Stomach smooth muscle (tissue), 2 donors: ENCODE measurements around the gene ISX.

Experiments
- H3K27ac ChIP-seq: one replicate; pipeline ENCODE4 v1.7.0; 2013; ENCODE audit warnings: mild to moderate bottlenecking, low read length, inconsistent platforms
- H3K27me3 ChIP-seq, 2 donors: one replicate each; pipeline ENCODE4 v1.7.0; 2013; ENCODE audit warnings: low read length in 2 of 2; ENCODE audit not compliant: insufficient read depth in 2 of 2, control insufficient read depth in 1 of 2
- H3K36me3 ChIP-seq, 2 donors: one replicate each; pipeline ENCODE4 v1.7.0; 2013; ENCODE audit warnings: low read length in 2 of 2; ENCODE audit not compliant: control insufficient read depth in 2 of 2, insufficient read depth in 2 of 2
- H3K4me1 ChIP-seq: one replicate; pipeline ENCODE4 v1.7.0; 2013; ENCODE audit warnings: low read length; ENCODE audit not compliant: control insufficient read depth, insufficient read depth
- H3K4me3 ChIP-seq, 2 donors: one replicate each; pipeline ENCODE4 v1.7.0; 2013; ENCODE audit warnings: low read length in 2 of 2
- H3K9ac ChIP-seq, 2 donors: one replicate each; pipeline ENCODE4 v1.7.0; 2013; ENCODE audit warnings: low read length in 2 of 2, mild to moderate bottlenecking in 1 of 2
- H3K9me3 ChIP-seq, 2 donors: one replicate each; pipeline ENCODE4 v1.7.0; 2013; ENCODE audit warnings: low read length in 2 of 2; ENCODE audit not compliant: control insufficient read depth in 2 of 2
- donor health status: healthy.
- donor health status: Pancreatic carcinoma.

ISX gene

GRCh38 chr22:35128637-35129036 is 62.7 kb downstream of the ISX start:
- H3K27ac ChIP-seq: no peak overlapping the region
- H3K9me3 ChIP-seq: peaks cover 0 to 3% of the 10 kb centered on the region in 2 donors
- no peak overlapping the region for H3K9ac ChIP-seq
- no peaks in the 10 kb centered on the region for H3K4me1 ChIP-seq
- no peaks in the 10 kb centered on the region for H3K36me3 ChIP-seq
- H3K4me3 ChIP-seq: no peak overlapping the region
- H3K27me3 ChIP-seq: peaks cover 0 to 14% of the 10 kb centered on the region in 2 donors

GRCh38 chr22:35131525-35132000 is 65.6 kb downstream of the ISX start:
- no peak overlapping the region for H3K4me3 ChIP-seq
- H3K27me3 ChIP-seq: peaks cover 0 to 23% of the 10 kb centered on the region in 2 donors
- no peaks in the 10 kb centered on the region for H3K4me1 ChIP-seq
- no peak overlapping the region for H3K27ac ChIP-seq
- H3K9ac ChIP-seq: no peak overlapping the region
- H3K9me3 ChIP-seq: peaks cover 0 to 3% of the 10 kb centered on the region in 2 donors
- H3K36me3 ChIP-seq: no peaks in the 10 kb centered on the region

DNA sequence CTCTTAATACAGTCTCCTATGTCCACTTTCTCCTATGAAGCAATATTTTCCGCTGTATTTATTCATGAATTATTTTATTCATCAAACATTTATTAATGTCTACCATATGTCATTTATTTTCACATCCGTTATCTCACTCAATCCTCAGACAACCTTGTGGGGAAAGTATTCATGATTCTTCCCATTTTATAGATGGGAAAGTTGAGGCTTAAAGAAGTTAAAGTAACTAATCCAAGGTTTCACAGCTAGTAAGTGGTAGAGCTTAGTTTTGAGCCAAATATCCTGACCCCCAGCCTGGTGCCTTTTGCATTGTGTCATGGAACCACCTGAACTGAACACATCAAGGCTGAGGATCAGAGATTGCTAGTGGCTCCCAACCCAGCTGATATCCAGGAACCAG is 66.6 kb downstream of the ISX start:
- Histone ChIP-seq H3K9ac (no peak overlapping the region), H3K4me1 (no peaks in the 10 kb centered on the region), H3K4me3 (no peak overlapping the region), H3K9me3 (peaks cover 2 to 3% of the 10 kb centered on the region in 2 donors), H3K27ac (no peak overlapping the region), H3K27me3 (peaks cover 0 to 19% of the 10 kb centered on the region in 2 donors), H3K36me3 (no peaks in the 10 kb centered on the region)

- Histone ChIP-seq H3K36me3 (no peaks in the 10 kb centered on the region), H3K27ac (no peak overlapping the region), H3K9me3 (peaks cover 2 to 3% of the 10 kb centered on the region in 2 donors), H3K4me1 (no peaks in the 10 kb centered on the region), H3K27me3 (peaks cover 1 to 19% of the 10 kb centered on the region in 2 donors), H3K9ac (no peak overlapping the region), H3K4me3 (no peak overlapping the region)
These were observed 67.9 kb downstream of the ISX start for GRCh38 chr22:35133702-35134380.

DNA sequence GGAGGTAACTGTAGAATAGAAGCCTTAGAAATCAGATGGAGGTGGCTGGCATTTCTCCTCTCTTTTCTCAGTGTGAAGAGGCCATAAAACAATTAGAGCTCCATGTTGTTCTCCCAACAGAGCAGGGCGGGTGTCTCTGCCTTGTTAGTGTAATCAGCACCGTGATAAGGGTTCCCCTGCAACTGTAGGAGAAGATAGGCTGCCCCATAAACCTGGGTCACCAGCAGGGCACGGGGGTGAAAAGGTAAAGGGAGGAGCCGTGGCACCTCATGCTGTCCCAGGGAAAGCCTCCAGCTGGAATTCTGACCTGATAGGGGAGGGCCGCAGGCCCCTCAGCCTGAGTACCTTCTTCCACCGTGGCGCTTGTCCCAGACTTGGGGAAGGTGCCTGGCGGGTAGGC is 68.7 kb downstream of the ISX start:
- Histone ChIP-seq H3K9ac (no peak overlapping the region), H3K4me1 (no peaks in the 10 kb centered on the region), H3K9me3 (peaks cover 2 to 3% of the 10 kb centered on the region in 2 donors), H3K27me3 (peaks cover 2 to 21% of the 10 kb centered on the region in 2 donors), H3K27ac (no peak overlapping the region), H3K36me3 (no peaks in the 10 kb centered on the region), H3K4me3 (no peak overlapping the region)

DNA sequence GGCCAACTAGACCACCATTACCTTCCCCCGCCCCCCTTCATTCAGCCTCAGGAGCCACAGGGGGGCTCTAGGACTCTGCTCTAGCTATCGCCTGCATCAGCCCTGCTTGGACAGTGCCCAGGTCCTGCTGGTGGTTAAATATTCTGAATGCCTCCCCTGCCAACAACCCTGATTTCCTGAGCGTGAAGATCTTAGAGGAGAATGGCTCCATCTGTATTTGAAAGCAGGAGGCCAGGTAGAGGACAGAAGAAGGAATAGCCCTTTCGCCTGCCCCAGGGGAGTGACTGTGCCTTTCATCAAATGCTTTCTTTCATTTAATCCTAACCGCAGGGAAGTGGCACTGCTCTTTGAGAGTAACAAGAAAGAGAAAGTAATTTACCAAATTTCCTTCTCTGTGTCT is 69.2 kb downstream of the ISX start:
- no peak overlapping the region for H3K9ac ChIP-seq
- no peak overlapping the region for H3K4me3 ChIP-seq
- H3K27me3 ChIP-seq: peaks cover 2 to 21% of the 10 kb centered on the region in 2 donors
- H3K27ac ChIP-seq: no peak overlapping the region
- H3K4me1 ChIP-seq: no peaks in the 10 kb centered on the region
- H3K36me3 ChIP-seq: no peaks in the 10 kb centered on the region
- peaks cover 2 to 3% of the 10 kb centered on the region in 2 donors for H3K9me3 ChIP-seq
